H1 (cell line): ENCODE measurements around the gene NWD2. TPM values are rescaled to one million over a fixed set of nuclear protein-coding genes. Genes with fewer than 3 reads are reported as not detected.

Experiments
- RXRA ChIP-seq: IDR thresholded peaks from 2 replicates; pipeline ENCODE4 v1.6.1; 2011; ENCODE audit warnings: low read depth, mild to moderate bottlenecking, low read length, moderate library complexity; ENCODE audit not compliant: insufficient read depth
- TAF1 ChIP-seq: IDR thresholded peaks from 2 replicates; pipeline ENCODE4 v1.6.1; 2011; ENCODE audit warnings: mild to moderate bottlenecking, low read depth, low read length
- TCF12 ChIP-seq: IDR thresholded peaks from 2 replicates; pipeline ENCODE4 v1.6.1; 2011; ENCODE audit warnings: low read depth, mild to moderate bottlenecking, low read length
- TEAD4 ChIP-seq: IDR thresholded peaks from 2 replicates; pipeline ENCODE4 v1.6.1; 2012; ENCODE audit warnings: low read depth, low read length, inconsistent platforms, mixed read lengths
- polyA plus RNA-seq, 7 experiments: library from polyadenylated mRNA; depleted of rRNA in 3 of 7; stranded (reverse) in 5 of 7; unstranded in 2 of 7; fragments of >200 nt in 5 of 7; fragments of 200-250 nt in 2 of 7; gene quantifications; 1 replicate in 5 of 7; 2 replicates in 1 of 7; 4 replicates in 1 of 7; pipeline versions ENCODE4 v1.2.1 to v1.2.3, GENCODE V29; 2011 to 2013; ENCODE audit warnings: missing spikeins in 2 of 7, mixed read lengths in 2 of 7
- total RNA-seq: library from RNA; stranded (reverse); fragmentation: NEBNext Ultra II Directional; extraction: Animal tissue kit (Norgen Biotek cat#: 25700); gene quantifications from 2 replicates; pipeline ENCODE4 v1.2.1, GENCODE V29; 2021

NWD2 gene
- total and polyA plus RNA-seq, 2 of the 8 experiments (the other 6 are each of a cell fraction or from before 2014, with no cell fraction given), result under 0.01 TPM; not detected in 1

GRCh38 chr4:37439809-37440474, 195.4 kb downstream of the NWD2 start (continued):
- TF ChIP-seq TCF12 (no peak), TAF1 (no peak), TEAD4 (no peak), RXRA (no peak)
